Measurements from ENCODE around the gene ISCA1. TPM values are rescaled to one million over a fixed set of nuclear protein-coding genes. Genes with fewer than 3 reads are reported as not detected.
"Not testable (repeated sequence)": the region's sequence is repeated elsewhere in the genome, so short reads cannot be mapped to it uniquely, and the experiment has no call there.

ISCA1 gene
- total RNA-seq: 25.3 and 25.8 TPM in 2 replicates

DNA sequence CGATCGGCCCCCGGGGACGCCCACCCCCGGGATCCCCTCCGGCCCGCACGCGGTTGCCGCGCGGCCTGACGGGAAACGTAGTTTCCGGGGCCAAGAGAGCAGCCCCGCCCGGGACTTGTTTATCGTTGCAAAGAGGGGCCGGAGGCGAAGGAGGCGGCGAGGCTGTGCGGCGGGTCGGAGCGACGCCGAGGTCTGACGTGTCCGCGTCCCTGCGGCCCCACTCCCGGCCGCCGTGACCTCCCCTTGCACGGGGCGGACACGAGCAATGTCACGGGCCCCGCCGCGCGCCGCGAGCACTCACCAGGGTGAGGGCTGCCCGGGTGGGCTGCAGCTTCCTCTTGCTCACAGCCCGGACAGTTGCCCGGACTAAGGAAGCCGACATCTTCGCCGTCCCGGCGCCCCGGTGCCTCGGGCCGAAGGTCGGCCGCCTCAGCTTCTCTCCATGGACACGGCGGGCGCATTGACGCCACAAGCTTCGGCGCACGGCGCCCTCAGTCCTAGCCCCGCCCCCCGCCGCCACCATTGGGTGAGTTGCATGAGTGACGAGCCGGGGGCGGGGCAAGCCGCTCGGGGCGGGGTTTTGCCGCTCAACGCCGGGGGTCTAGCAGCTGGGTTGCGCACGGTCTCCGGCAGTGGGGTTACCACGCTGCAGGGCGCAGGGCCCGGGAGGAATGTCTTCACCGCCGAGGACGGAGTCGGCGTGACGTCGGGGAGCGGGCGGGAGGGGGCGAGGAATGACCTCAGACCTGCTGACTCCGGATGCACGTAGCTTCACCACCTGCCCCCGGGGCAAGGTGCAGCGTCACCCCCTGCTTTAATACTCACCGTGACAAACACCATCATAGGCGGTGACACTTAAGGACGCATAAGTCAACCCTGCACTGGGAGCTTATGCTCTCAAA, at the start of gene ISCA1:
ISCA1 (minus strand) TSS at position 462 of the 902 bp plus-strand sequence; CDS start at position 382, 80 bp downstream.
- intact Hi-C loops (cut with micrococcal nuclease): loop anchor here (1.0 to 5.0 kb wide), 10 partner anchors 21 to 1990 kb away; partner anchors contain the start of genes GOLM1, NAA35 and TUT7

DNA sequence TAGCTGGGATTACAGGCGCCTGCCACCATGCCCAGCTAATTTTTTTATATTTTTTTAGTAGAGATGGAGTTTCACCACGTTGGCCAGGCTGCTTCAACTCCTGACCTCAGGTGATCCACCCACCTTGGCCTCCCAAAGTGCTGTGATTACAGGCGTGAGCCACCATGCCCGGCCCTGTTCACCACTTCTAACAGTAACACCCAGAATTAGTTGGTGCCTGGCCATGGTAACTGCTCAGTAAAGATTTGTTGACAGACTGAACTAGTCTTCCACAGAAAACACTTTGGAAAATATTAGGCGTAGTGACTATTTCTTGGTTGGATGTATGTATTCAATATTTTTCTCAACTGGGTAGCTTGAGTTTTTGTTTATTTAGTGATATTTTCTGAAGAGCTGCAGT, 47.8 kb upstream of the ISCA1 start:
- intact Hi-C loops (cut with micrococcal nuclease): no loop called here

DNA sequence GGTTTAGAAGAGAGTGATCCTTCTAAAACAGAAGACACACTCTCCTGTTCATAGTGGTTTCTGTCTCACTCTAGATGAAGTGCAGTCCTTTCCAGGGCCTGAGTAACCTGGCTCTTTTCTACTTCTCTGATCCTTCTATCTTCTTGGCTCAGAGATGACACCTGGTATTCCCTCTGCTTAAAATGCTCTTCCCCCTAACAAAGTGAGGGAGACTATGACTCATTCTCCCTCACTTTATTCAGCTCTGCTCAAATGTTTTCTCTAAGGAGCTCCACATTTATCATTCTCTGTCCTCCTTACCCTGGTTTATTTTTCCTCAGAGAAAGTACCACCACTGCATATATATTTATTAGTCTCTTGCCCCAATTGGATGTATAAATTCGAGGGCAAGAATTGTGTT, 47.3 kb upstream of the ISCA1 start:
- intact Hi-C loops (cut with micrococcal nuclease): no loop called here

DNA sequence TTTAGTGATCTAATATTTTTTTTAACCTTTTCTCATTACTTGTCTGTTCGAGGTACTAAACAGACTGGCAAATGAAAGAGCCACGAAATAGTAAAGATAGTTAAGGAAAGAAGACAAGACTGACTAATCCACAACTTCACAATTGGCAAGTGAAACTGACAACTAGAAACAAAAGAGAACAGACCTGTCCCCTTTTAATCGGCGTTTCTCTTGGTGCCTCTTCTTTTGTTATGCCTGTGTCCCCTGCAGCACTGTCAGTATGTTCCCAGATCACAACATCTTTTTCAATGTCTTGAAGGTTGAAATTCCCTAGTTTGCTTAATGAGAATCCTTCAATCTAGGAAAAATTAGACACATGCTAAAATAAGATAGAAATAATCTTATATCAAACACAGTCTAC, 45.8 kb upstream of the ISCA1 start:
- intact Hi-C loops (cut with micrococcal nuclease): no loop called here

DNA sequence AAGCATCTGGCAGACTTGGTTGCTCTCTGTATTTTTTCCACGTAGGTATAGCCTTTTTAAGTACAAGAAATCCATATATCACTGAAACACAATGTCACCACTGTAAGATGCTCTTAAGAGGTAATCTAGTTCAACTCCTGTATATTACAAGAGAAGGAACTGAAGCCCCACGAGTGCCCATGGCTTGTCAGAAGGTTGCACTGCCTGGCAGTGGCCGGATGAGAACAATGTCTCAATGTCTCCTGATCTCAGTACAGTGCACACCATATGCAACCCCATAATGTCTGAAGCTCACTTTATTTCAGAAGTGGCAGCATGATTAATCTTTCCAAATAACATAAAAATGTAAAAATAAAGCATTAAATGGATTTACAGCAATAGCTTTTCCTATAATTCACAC, 44.2 kb upstream of the ISCA1 start:
- intact Hi-C loops (cut with micrococcal nuclease): no loop called here

DNA sequence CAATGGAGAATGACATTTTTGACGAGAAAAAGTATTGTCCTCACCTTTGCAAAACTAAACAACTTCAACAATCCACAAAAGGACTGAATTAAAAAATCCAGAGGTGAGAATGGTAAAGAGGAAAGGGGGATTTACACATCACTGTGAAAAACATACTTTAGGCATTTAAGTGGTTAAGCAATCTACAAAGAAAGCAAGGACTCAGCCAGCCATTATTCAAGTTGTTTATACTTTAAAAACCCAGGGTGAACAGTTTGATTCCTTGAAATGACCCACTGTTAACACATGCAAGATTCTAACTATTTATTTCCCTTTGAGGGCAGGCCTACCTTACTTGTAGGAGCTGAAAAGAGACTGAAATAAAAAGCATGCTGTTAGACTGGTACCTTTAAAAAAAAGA, 42.6 kb upstream of the ISCA1 start:
- intact Hi-C loops (cut with micrococcal nuclease): no loop called here

DNA sequence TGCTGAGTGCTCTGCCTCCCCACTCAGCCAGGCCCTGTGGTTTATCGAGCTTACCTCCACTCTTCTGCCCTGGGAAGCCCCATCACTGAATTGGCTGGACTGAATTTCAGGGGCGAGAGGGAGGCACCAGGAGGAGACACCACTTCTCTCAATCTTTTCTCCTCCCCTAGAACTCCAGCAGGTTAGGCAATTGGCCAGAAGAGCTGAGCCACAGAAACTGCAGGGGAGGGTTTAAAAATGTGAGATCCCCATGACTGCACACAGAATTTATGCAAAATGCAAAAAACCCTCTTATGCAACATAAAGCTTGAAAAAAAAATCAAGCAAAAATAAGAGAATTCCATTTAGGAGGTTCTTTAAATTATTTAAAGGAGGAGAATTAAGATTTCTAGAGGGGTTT, 42.0 kb upstream of the ISCA1 start:
- intact Hi-C loops (cut with micrococcal nuclease): no loop called here

DNA sequence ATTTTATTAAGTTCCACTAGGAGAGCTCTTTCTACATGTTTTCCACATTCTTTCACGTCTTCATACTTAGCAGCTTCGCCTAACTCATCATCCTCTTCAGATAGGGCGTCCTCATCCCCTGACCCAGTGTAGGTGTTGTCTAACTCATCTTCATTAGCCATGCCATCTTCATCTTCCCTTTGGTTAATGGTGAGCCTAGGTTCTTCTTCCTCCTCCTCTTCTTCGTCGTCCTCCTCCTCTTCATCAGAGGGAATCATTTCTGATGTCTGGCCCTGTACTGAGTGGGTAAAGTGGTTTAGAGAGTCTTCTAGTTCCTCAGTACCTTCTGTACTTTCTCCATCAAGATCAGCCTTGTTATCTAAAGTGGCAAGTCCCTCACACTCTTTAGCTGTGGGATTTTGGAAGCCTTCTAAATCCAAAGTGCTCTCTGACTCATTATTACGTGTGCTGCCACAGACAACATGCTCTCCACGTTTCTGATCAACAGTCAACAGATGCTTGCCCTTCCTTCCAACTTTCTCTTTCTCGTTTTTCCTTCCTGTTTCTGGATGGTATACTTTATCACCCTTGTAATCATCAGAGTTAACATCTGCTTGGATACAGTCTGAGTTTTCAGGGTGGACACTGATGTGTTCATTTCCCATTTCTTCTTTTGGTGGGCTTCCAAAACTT, 40.8 kb upstream of the ISCA1 start:
- intact Hi-C loops (cut with micrococcal nuclease): no loop called here

DNA sequence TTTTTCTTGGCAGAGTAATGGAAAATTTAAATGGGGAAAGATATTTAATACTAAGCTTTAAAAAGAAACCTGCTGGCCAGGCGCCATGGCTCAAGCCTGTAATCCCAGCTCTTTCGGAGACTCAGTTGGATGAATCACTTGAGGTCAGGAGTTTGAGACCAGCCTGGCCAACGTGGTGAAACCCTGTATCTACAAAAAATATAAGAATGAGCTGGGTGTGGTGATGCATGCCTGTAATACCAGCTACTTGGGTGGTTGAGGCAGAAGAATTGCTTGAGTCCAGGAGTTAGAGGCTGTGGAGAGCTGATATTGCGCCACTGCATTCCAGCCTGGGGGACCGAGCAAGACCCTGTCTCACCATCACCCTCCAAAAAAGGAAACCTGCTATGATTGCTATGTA, 39.0 kb upstream of the ISCA1 start:
- intact Hi-C loops (cut with micrococcal nuclease): no loop called here

DNA sequence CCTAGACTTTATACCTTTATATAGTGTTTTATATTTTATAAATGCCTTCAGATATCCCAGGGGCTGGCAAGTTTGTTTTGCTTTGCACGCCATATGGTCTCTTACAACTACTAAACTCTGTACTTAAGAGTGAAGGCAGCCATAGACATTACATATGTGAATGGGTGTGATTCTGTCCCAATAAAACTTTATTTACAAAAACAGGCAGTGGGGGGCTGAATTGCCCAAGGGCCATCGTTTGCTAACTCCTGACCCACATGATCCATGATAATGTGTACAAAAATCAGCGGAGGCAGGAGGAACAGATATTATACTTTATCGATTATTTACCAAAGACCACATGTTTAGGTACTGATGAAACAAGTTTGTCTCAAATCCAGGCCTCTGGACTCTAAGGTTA, 35.8 kb upstream of the ISCA1 start:
- intact Hi-C loops (cut with micrococcal nuclease): loop anchor here (2.0 kb wide), 1 partner anchor 13 kb away; no protein-coding TSS in a partner anchor

DNA sequence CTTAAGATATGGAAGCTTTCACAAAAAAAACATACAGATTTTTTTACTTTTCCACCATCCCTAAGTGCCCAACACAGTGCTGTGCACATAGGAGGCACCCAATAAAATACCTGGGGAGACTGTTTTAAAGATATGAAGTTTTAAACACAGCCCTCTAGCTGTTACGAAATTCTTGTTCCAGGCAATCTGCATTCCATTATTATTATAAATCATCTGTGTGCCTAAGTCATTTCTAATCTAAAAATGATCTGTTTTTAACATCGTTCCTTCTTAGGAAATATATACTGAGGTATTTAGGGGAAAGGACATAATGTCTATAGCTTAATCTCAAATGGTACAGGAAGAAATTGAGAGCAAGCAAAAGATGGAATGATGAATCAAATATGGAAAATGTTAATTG, 32.7 kb upstream of the ISCA1 start:
- intact Hi-C loops (cut with micrococcal nuclease): no loop called here

DNA sequence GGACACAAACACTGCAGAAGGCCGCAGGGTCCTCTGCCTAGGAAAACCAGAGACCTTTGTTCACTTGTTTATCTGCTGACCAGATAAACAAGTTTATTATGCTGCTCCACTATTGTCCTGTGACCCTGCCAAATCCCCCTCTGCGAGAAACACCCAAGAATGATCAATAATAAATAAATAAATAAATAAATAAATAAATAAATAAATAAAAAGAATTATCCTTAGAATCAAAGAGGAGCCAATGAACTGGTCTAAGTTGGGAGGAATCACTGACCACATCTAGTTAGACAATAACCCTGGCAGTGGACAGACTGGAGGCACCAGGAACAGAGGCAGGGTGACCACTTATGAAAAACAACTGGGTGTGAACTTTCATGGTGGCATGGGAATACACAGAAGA, 30.6 kb upstream of the ISCA1 start:
- intact Hi-C loops (cut with micrococcal nuclease): not testable (repeated sequence)

DNA sequence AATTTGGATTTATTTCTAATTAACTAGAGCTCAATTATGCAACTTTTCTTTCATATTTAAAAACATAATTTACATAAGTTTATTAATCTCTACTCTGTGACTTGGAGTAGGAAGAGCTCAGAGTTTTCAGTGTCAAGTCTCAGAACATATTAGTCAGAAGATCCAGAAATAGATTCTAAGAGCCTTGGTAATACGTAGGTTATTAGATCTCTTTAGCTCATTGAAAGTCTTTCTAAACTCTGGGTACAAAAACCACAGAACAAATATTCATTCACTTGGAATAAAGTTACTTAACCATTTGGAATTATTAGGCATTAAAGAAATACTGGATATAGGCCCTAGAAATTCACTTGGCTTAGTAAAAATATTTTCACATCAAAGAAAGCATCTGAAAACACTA, 26.3 kb upstream of the ISCA1 start:
- intact Hi-C loops (cut with micrococcal nuclease): no loop called here

DNA sequence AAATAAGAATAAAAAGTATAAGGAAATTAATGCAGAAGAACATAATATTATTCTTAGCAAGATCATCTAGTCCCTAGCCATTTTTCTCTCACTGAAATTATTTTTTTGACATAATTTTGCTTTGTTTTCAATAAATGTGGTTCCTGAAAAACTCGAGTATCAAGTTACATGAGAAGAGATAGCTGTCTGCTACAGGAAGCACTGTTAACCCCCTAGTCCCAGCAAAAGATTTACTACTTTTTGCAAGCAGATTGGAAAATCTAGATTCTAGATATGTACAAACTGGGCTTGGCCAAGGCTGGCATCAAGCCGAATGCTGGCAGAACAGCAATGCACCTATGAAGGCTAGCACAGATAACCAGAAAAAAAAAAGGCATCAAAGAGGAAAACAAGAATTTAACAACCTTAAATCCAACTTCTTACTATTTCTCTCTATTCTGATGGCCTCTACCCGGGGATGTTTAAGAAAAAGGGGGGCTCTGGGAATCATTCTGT, 21.9 kb upstream of the ISCA1 start:
- intact Hi-C loops (cut with micrococcal nuclease): loop anchor here (2.0 kb wide), 1 partner anchor 15 kb away; no protein-coding TSS in a partner anchor

DNA sequence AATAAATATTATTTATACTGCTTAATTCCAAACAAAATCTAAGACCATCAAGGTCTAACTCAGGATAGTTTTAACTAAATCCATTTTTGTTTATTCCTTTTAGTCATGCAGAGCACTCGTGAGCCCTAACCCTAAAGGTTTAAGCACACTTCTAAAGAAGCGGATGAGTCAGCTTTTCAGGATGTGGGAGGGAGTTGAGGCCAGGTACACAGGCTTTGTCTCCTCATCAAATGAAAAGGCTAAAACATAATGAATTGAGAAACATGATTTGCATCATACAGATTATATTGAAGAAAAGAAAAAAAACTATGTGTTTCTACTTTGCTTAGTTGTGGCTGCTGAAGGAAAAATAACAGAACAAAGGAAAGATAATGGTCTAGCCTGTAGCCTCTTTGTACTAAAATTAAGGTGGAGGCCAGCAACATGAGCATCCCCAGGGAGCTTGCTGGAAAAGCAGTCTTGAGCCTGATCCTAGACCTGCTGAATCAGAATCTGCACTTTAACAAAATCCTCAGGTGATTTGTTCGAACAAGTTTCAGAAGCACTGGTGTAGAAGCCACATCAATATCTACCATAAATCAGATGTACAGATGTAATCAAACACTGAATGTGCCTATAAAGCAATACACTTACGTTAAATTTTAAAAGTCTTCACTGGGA, 21.1 kb upstream of the ISCA1 start:
- intact Hi-C loops (cut with micrococcal nuclease): loop anchor here (1.0 kb wide), 3 partner anchors 21 to 49 kb away; partner anchors contain the start of gene ISCA1

DNA sequence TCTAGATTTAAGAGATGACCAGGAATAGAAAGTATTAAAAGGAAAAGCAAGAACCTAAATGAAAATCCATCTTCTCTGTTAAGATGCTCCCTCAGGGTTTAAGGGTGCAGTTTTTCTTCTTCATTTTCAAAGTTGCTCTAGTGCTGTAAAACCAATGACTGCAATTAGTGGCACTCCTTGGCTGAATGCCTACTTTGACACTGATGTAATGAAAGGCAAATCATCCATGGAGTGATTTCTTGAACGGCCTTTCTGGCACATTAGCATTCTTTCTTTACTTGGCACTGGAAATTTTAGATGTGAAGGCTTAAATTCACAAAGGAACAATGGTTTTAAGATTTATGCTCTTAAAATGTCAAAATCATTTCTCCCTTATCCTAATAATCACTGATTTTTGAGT, 19.3 kb upstream of the ISCA1 start:
- intact Hi-C loops (cut with micrococcal nuclease): no loop called here

DNA sequence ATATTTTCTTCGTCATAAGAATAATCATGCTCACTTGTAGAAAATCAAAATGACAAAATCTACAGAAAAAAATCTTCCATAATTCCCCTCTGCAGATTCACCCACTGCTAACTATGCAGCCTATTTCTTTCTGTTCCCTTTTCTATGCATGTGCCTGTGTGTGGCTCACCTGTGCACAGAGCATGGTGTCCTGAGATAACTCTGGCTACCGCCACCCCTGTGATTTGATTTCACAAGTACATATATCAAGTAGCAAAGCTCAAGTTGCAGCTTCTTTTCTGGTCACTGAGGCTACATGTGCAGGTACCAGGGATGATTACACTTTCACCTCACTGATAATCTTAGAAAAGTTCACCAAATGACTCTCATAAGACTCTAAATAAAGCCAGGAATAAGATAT, 18.4 kb upstream of the ISCA1 start:
- intact Hi-C loops (cut with micrococcal nuclease): no loop called here

DNA sequence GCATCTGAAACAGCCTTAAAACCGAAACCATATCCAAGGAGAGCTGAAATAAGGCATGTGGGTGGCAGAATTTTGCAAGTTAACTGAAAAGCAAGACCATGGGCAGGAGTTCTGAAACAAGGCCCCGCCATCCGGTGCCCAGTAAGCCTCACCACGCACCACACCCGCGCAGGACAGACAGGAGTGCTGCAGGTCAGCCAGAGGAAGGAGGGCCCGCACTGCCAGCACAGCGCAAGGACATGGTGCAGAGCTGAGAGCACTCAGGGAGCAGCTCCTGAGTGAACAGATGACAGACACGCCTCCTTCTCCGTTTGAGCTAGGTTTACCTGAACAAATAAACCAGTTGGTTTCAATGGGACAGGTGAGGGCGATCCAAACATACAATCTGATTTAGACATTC, 16.5 kb upstream of the ISCA1 start:
- intact Hi-C loops (cut with micrococcal nuclease): no loop called here

DNA sequence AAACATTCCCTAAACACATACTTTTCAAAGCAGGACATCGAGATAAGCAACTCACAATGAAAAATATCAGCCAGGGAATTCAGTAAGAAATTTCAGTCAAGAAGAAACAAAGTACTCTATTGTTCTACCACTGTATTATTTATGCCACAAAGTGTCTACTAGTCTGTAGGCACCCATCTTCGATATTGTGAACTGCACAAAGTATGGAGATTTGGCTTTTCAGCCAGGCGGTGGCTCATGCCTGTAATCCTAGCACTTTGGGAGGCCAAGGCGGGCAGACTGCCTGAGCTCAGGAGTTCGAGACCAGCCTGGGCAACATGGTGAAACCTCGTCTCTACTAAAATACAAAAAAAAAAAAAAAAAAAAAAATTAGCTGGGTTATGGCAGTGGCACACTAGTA, 8.0 kb upstream of the ISCA1 start:
- intact Hi-C loops (cut with micrococcal nuclease): not testable (repeated sequence)

DNA sequence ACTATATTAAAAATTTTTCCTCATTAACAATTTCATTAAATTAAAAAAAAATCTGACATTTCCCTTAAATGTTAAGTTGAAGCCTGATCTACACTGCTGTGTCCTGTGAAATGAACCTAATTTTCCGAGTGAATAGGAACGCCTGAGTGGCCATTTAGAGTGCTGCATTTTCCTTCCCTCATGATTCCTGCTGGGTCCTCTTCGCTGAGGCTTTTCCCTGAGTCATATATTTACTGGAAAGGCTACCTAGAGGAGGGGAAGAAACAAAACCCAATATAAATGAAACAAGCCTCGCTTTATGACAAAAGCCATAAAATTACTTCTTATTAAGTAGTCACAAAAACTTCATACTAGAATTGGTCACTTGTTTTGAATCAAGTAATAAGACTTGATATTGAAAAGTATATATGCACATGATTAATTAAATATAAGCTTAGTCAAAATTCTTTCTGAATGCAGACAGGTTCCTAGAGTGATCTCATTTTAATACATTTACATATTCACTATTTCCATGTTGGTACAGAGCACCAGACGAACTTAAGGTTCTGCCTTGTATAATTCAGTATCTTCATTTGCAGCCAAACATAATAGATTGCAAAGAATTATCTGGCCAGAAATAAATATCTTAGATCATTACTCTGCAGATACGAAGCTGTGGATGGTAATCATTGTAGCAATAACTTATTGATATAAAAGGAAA, 6.3 kb upstream of the ISCA1 start:
- intact Hi-C loops (cut with micrococcal nuclease): no loop called here

DNA sequence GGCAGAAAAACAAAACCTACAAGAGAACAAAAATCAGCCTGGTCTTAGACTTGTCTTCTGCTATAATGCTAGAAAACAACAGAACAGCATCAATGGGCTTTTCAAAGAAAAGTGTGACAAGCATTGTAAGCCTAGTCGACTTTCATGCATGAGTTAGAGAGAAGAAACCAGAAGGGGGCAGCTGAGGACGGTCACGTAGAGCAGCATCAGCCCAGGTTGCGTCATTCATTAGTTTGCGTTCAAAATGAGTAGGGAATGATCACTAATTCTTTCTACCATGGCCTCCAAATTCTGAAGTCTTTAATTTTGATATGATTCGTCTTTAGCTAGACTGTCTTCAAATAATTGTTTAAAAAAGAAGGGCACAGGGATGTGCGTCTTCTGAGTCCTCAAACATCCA, 4.7 kb upstream of the ISCA1 start:
- intact Hi-C loops (cut with micrococcal nuclease): no loop called here

Measured in T-helper 1 cell treated with Interleukin-12 subunit alpha and Interleukin-12 subunit beta and Interleukin-4 antibody, amounts not matched to agents 30 ng/mL and 1 ng/mL, for 36 hours (primary cell).